NCI-H2171 (cell line): ENCODE measurements around the gene MKKS.

ENCODE experiments used
- DNase-seq: peaks from one replicate; lab custom pipeline; 2025; lab: John Stamatoyannopoulos, UW

MKKS gene

GRCh38 chr20:10368702-10369041, 65.3 kb downstream of the MKKS start:
- no peak for DNase-seq

- no peak for DNase-seq
Measured at GRCh38 chr20:10367943-10368701, 65.9 kb downstream of the MKKS start.

GRCh38 chr20:10367693-10367942, 66.4 kb downstream of the MKKS start:
- no peak for DNase-seq

- no peak for DNase-seq
Measured at GRCh38 chr20:10366898-10367692, 66.9 kb downstream of the MKKS start.

- DNase-seq = no peak
Measured at GRCh38 chr20:10362674-10363073, 71.3 kb downstream of the MKKS start.

GRCh38 chr20:10360878-10361277, 73.1 kb downstream of the MKKS start:
- DNase-seq = no peak

- DNase-seq = no peak
Measured at GRCh38 chr20:10359621-10360040, 74.4 kb downstream of the MKKS start.

GRCh38 chr20:10357974-10358373, 76.0 kb downstream of the MKKS start:
- DNase-seq = no peak

- DNase-seq = no peak
Measured at GRCh38 chr20:10357061-10357708, 76.8 kb downstream of the MKKS start.

- DNase-seq = no peak
Measured at GRCh38 chr20:10356628-10357027, 77.4 kb downstream of the MKKS start.

- DNase-seq = no peak
Measured at GRCh38 chr20:10352934-10353824, 80.8 kb downstream of the MKKS start.
